GM10248 (cell line): Measurements from ENCODE around the gene HCFC2.
"Not testable (repeated sequence)": the region's sequence is repeated elsewhere in the genome, so short reads cannot be mapped to it uniquely, and the experiment has no call there.

Experiments
- CTCF ChIA-PET: fragments of 300-600 bp; sonication (Branson Sonifier 250); formaldehyde crosslinking; extraction: SDS; loops from one replicate; lab custom pipeline; 2021; ENCODE audit warnings: antibody characterized with exemption; lab: Yijun Ruan, JAX
- POLR2A ChIA-PET: fragments of 350-650 bp; sonication (Branson Sonifier 250); formaldehyde crosslinking; extraction: SDS; loops from one replicate; lab custom pipeline; 2020; ENCODE audit warnings: antibody characterized with exemption; lab: Yijun Ruan, JAX
- DNase-seq: peaks from one replicate; pipeline ENCODE4 v3.0.0; 2012; ENCODE audit errors: extremely low spot score
- CTCF ChIP-seq: IDR thresholded peaks from 2 replicates; pipeline ENCODE4 v1.5.1; 2012; ENCODE audit warnings: mild to moderate bottlenecking, low read depth; ENCODE audit errors: extremely low read depth, missing control alignments, control extremely low read depth

HCFC2 gene

GRCh38 chr12:104108755-104109445 lies 44.6 kb downstream of the HCFC2 start:
- peak; percentile 66 for DNase-seq
- ChIA-PET CTCF (interaction anchor here (0.6 to 4.8 kb wide), 50 partner anchors 8 to 338 kb away, joined by 3 to 72 read pairs (median 5); partner anchors contain the start of genes HCFC2, HSP90B1, NFYB and TDG), POLR2A (no interaction called here)
- peak; percentile 87 for TF ChIP-seq CTCF

GRCh38 chr12:104109446-104110271 lies 45.3 kb downstream of the HCFC2 start:
- no peak for TF ChIP-seq CTCF
- DNase-seq: no peak
- ChIA-PET POLR2A (no interaction called here), CTCF (interaction anchor here (0.6 to 4.8 kb wide), 53 partner anchors 7 to 339 kb away, joined by 3 to 72 read pairs (median 5); partner anchors contain the start of genes HCFC2, HSP90B1, NFYB and TDG)

GRCh38 chr12:104114834-104115586 lies 50.7 kb downstream of the HCFC2 start:
- POLR2A ChIA-PET, CTCF ChIA-PET, DNase-seq: not testable (repeated sequence)

GRCh38 chr12:104115587-104115975 lies 51.2 kb downstream of the HCFC2 start:
- no peak for DNase-seq
- no peak for TF ChIP-seq CTCF
- ChIA-PET POLR2A (no interaction called here), CTCF (interaction anchor here (1.1 to 1.7 kb wide), 3 partner anchors 11 to 236 kb away, joined by 3 to 4 read pairs (median 4); no protein-coding TSS in a partner anchor)

- ChIA-PET POLR2A (no interaction called here), CTCF (interaction anchor here (2.0 to 4.2 kb wide), 2 partner anchors 8 to 12 kb away, joined by 7 to 39 read pairs; no protein-coding TSS in a partner anchor)
- no peak for TF ChIP-seq CTCF
- DNase-seq: no peak
Observed at GRCh38 chr12:104121001-104121400, 56.7 kb downstream of the HCFC2 start.

- ChIA-PET CTCF (interaction anchor here (4.2 kb wide), 1 partner anchor 14 kb away, joined by 39 read pairs; no protein-coding TSS in a partner anchor), POLR2A (no interaction called here)
- no peak for TF ChIP-seq CTCF
- DNase-seq: no peak
Observed at GRCh38 chr12:104122298-104122697, 58.0 kb downstream of the HCFC2 start.
